ENCODE measurements around the gene RAD51B.

The RAD51B gene

GRCh38 chr14:68604822-68605221 is 785.2 kb downstream of the RAD51B start:
- H3K4me3 ChIP-seq (ENCODE audit: control insufficient read depth, low read depth, low read length): no peak overlapping the region
- no peak for TF ChIP-seq CTCF (conservative IDR thresholded peaks at IDR 0.05; ENCODE audit: control insufficient read depth, insufficient read depth, low read depth, low read length)
- no peak for DNase-seq (ENCODE audit: low read depth)

- TF ChIP-seq CTCF (conservative IDR thresholded peaks at IDR 0.05; ENCODE audit: control insufficient read depth, insufficient read depth, low read depth, low read length): no peak
- H3K4me3 ChIP-seq (ENCODE audit: control insufficient read depth, low read depth, low read length): no peak overlapping the region
- no peak for DNase-seq (ENCODE audit: low read depth)
Observed at GRCh38 chr14:68606176-68606575, 786.6 kb downstream of the RAD51B start.

GRCh38 chr14:68606644-68607043 is 787.1 kb downstream of the RAD51B start:
- H3K4me3 ChIP-seq (ENCODE audit: control insufficient read depth, low read depth, low read length): no peak overlapping the region
- TF ChIP-seq CTCF (conservative IDR thresholded peaks at IDR 0.05; ENCODE audit: control insufficient read depth, insufficient read depth, low read depth, low read length): no peak
- no peak for DNase-seq (ENCODE audit: low read depth)

- H3K4me3 ChIP-seq (ENCODE audit: control insufficient read depth, low read depth, low read length): no peak overlapping the region
- DNase-seq (ENCODE audit: low read depth): no peak
- no peak for TF ChIP-seq CTCF (conservative IDR thresholded peaks at IDR 0.05; ENCODE audit: control insufficient read depth, insufficient read depth, low read depth, low read length)
Observed at GRCh38 chr14:68607081-68607866, 787.7 kb downstream of the RAD51B start.

- DNase-seq (ENCODE audit: low read depth): no peak
- TF ChIP-seq CTCF (conservative IDR thresholded peaks at IDR 0.05; ENCODE audit: control insufficient read depth, insufficient read depth, low read depth, low read length): no peak
- no peak overlapping the region for H3K4me3 ChIP-seq (ENCODE audit: control insufficient read depth, low read depth, low read length)
Observed at GRCh38 chr14:68607867-68608573, 788.4 kb downstream of the RAD51B start.

GRCh38 chr14:68608574-68608962 is 789.0 kb downstream of the RAD51B start:
- no peak for DNase-seq (ENCODE audit: low read depth)
- TF ChIP-seq CTCF (conservative IDR thresholded peaks at IDR 0.05; ENCODE audit: control insufficient read depth, insufficient read depth, low read depth, low read length): no peak
- no peak overlapping the region for H3K4me3 ChIP-seq (ENCODE audit: control insufficient read depth, low read depth, low read length)

Data from fibroblast of mammary gland (primary cell).